Amniotic epithelial cell (primary cell): ENCODE measurements around the gene ATP9A.
"Not testable (repeated sequence)": the region's sequence is repeated elsewhere in the genome, so short reads cannot be mapped to it uniquely, and the experiment has no call there.

Source experiments
- DNase-seq: peaks from one replicate; pipeline ENCODE4 v3.0.0-alpha.2; 2010; ENCODE audit warnings: low read depth

The ATP9A gene

DNA sequence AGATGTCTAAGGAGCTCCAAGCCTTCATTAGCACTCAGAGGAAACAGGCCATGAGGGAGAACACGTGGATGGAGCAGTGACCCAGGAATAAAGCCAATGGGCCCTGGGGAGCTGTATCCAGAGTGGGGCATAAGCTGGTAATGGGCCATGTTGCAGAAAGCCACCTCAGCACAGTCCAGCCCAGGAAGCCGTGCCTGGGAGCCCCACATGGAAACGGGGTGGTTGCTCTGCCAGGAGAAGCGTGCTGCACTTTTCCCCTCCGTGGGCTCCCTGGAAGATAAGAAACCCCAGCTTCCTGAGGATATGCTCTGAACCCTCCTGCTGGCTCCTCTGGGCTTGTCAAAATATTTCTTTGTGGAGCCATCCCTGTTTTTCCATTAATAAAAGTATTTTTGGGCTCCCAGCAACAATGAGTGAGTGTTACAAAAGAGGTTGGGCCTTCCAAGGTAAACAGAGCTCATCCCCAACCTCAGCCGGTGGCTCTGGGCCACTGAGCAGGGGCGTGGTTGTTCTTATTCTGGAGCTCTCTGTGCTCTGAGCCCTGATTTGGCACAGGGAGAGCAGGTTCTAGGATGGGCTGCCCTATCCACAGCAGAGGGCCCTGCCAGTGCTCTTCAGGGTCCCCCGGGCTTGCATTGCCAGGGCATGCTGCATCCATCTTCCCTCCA, 194.5 kb downstream of the ATP9A start:
- DNase-seq: no peak

GRCh38 chr20:51571460-51571794, 196.8 kb downstream of the ATP9A start:
- no peak for DNase-seq

DNA sequence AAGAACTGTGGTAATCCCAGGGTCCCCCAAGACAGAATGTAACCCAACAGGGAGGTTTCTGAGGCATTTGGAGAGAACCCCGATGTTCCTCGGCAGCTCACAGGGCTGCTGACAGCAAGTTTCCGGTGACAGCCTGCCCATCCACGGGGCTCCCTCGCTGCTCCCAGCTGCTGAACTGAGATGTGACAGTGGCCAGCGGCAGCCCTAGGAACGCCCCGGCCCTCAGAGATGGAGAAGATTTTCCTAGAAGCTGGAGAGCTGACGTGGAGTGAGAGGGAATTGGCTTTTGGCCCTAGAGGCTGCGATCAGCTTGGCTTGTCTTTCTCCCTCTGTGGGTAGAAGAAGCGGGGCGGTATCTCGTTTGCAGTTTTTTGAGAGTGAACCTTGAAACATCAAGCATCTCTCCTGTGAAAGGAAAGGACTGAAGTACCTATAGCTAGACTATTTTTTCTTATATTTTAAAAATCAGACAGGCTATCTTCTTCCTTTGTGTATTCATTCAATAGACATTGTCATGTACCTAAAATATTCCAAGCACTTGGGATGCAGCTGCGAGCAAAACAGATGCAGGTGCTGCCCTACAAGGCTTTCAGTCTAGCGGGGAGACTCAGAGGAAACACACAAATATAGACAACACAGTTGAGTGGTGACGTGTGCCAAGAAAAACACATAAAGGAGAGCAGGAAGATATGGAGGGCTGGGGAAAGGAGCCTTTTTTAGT, 197.3 kb downstream of the ATP9A start:
- DNase-seq: no peak

DNA sequence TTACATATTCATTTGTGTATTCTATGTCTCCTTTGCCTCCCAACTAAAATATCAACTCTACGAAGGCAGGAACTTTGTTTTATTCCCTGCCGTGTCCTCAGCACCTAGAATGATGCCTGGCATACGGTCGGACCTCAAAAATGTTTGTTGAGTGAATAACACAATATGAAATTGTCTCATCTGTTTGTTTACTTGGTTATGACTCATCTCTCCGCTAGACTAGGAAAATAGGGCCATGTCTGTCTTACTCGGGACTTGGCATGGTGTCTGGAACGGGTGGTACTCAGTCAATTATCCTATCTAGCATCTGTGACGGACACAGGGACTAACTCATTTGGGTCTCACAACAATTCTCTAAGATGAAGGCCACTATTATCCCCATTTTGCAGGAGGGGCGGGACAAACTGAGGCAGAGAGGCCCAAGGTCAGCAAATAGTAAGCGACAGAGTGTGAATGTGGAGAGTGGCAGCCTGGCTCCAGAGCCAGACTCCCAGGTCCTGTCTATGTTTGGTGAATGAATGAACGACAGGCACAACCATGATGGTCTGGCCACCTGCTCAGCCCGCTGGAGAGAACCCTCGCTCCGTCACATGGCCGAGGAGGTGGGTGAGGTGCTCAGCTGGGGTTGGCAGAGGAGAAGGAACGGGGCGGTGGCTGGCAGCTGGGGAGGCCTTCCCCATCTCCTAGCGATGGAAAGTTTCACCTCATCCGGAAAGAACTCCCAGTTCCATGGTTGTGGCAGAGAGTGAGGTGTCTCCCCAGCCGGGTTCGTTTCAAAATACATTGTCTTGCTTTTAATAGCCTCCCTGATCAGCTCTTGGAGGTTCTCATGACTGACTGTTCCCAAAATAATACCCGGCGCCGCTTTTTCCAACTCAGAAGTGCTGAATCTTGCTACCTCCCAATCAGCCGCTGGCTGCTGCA, 198.1 kb downstream of the ATP9A start:
- DNase-seq: peak; percentile 27

DNA sequence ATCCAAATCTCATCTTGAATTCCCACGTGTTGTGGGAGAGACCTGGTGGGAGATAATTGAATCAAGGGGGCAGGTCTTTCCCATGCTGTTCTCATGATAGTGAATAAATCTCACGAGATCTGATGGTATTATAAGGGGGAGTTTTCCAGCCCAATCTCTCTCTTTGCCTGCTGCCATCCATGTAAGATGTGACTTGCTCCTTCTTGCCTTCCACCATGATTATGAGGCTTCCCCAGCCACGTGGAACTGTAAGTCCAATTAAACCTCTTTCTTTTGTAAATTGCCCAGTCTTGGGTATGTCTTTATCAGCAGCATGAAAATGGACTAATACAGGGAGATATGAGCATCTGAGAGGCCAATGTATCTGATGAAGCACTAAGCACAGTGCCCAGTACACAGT, 199.7 kb downstream of the ATP9A start:
- not testable (repeated sequence) for DNase-seq

GRCh38 chr20:51567622-51568021, 200.6 kb downstream of the ATP9A start:
- no peak for DNase-seq

DNA sequence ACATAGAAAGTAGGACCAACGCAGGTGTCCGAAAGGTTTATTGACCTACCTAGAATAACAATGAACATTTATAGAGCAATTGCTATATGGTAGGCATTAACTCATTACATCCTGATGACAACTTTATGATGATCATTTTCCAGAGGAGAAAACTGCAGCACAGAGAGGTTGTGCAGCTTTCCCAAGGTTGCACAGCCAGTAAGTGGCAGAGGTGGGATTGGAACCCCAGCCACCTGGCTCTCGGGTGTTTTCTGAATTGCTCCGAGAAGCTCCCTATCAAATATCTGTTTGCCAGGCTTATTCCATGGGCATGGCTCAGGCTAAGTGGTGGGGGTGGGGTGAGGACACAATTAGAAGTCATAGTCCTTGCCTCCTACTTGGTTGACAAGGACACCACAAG, 201.6 kb downstream of the ATP9A start:
- no peak for DNase-seq

DNA sequence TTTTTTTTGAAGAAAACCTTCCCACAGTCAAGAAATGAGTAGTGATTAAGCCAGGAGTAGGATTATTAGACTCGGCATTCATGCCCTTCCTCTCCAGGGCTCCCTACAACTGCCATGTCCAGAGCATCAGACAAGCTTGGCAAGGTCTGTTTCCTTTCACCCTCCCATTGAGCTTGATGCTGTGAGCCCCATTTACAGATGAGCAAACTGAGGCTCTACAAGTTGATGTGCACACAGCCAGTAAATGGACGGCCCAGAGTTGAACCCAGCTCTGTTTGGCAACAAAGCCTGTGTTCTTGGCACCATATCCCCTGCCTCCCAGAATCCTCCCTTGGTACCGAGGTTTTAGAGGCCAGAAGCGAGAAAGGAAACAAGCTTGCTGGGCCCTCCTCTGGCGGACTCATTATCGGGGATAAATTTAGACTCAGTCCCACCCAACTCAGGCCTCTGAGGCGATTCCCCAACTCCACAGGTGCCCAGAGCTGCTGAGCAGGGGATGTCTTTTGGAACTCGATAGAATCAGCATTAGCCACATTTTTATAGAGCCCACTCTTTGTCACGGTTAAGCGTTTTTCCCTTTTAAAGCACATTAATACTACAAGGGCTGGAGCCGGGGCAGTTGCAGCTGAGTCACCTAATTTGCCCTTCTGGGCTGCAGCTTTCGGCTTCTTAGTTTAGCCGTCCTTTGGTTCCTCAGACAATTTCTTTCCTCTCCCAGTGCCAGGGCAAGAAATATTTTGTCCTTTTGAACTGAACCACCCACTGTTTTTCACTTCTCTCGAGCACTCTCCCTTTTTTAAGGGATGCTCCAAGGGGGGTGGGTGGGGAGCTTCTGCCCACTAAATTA, 202.7 kb downstream of the ATP9A start:
- no peak for DNase-seq

DNA sequence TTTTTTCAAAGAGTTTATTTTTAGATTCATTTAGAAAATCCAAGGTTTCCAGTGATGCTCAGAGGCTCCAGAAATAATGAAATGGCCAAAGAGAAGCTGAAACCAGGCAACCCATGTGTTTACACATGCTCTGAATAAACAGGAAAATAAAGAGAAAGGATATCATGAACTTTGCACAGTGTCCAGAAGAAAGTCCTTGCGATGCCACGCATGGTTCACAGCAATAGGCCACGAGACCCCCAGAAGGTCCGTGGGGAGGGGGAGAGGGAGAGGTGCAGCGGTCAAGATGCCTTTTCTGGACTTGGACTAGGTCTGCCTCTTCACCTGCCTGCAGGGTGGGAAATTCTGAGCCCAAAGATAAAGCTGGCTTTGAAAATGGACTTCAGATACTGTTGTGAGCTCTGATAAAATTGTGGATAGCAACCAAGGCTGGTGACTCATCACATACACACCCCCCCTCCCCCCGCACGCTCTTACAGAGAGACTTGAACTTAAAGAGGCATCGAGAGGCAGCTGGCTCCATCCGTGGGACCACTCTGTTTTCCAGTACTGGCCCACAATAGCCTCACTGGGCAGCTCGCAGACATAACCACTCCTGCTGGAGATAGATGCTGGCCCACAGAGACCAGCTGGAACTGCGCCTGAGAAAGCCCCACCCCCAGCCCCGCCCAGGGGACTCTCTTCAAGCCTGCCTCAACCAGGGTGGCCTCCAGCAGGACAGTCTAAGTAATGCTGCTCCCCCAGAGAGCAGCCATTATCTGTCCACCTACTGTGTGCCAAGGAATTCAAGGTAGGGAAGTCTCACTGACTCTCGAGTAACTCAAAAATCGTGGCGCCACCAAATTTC, 204.5 kb downstream of the ATP9A start:
- peak; percentile 80 for DNase-seq

DNA sequence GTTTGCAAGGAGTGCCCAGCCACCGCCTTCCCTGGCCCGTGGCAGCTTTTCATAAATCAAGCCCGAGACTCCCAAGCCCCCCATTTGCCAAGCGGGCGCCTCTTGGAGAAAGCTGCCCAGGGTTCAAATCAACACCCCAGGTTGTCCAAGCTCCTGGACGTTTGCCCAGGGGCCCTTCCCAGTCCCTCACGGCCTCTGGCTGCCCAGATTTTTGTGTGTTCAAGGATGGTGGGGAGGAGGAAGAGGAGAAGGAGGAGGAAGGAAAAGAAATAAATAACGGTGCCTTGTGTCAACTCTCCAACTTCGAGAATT, 205.1 kb downstream of the ATP9A start:
- no peak for DNase-seq

DNA sequence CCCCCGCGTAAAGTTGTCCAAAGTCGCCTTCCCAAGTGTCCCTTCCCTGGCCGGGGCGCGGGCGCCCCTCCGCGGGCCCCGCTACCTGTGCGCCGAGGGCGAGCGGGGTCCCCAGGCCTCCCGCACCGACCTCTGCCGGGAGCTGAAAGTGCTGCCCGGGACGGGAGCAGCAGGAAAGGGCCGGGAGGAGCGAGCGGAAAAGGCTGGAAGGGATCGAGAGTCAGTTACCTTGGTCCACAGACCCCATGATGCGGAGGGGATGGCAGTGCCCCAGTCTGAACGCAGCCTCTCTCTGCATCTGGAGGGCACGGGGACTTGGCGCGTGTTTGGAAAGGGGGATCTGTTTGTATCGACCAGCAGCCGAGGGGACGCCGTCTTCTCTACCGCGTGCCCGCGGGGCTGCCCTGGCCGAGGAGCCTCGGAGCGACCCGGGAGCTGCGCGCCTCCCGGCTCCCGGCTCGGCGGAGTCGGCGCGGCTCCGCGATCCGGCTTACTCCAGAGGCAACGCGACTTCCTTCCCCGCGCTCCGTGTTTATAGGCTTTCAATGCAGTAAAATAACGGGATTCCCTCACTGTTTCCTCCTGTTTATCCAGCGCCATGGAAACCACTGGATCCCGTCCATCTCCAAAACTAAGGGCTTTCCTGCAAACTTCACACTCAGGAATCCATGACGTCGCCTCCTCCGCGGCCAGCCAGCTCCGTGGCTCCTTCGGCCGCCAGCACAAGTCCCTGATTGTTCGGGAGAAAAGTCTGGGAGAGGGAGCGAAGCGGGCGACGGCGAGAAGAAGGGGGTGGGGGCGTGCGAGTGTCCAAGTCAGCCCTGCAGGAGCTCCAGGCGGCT, 205.6 kb downstream of the ATP9A start:
- DNase-seq: peak; percentile 83

DNA sequence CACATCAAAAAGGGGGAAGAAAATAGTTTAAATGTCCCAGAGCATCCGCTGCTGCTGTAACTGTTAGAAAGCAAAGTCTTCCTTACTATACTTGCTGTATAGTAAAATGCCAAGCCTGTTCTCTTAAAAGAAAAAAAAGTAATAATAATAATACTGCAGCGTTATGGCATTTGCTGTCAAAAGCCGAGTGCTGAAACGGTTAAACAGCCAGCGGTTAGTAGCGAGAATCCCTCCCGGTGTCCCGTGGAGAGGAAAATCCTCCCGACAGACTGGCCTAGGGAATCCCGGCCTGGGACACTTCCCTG, 206.2 kb downstream of the ATP9A start:
- DNase-seq: peak; percentile 13

DNA sequence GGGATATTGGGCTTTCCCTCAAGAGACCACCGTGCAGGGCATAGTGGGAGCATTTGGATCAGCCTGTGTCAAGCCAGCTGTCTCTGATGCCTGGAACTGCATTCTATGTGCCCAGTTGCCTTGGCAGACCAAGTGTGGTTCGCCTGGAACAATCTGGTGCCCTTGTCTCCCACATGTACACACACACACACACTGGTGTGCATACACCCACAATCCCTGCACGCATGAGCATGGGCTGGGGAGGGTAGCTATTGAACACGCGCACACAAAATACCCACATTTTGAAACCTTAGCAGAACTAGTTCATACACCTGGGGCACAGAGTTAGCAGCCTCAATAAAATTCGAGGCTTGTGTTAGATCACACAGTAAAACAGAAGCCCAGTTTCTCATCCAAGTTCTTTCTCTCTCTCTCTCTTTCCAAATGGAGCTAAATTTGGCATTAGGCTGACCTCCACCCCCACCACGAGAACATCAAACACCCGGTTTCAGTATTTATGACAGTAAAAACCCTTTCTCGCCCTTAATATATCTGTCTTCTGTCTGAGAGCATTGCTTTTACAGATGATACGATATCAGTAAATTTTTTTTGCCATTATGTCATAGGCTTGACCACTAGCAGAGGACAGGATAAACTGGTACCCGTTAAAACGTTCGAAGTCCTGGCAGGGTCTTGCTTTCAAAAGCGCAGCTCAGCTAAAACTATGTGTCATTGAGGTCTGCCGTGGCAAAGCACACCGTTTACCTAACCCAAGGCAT, 207.5 kb downstream of the ATP9A start:
- DNase-seq: peak; percentile 27

DNA sequence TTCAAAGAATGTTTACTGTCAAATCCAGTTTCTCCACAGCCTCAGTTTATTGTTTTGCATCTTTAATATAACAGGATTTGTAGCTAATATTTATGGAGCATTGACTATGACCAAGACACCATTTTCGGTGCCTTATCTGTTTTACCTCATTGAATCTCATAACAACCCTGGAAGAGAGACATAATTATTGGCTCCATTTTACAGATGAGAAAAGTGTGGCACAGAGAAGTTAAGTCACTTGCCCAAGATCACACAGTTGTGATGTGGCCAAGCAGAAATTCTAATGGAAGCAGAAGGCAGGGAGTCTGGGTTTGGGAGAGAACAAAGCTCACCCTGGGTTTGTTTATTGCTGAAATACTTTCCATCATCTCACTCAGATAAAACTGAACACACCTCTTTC, 208.1 kb downstream of the ATP9A start:
- no peak for DNase-seq

- DNase-seq: peak; percentile 44
Observed at GRCh38 chr20:51554538-51555165, 213.5 kb downstream of the ATP9A start.

DNA sequence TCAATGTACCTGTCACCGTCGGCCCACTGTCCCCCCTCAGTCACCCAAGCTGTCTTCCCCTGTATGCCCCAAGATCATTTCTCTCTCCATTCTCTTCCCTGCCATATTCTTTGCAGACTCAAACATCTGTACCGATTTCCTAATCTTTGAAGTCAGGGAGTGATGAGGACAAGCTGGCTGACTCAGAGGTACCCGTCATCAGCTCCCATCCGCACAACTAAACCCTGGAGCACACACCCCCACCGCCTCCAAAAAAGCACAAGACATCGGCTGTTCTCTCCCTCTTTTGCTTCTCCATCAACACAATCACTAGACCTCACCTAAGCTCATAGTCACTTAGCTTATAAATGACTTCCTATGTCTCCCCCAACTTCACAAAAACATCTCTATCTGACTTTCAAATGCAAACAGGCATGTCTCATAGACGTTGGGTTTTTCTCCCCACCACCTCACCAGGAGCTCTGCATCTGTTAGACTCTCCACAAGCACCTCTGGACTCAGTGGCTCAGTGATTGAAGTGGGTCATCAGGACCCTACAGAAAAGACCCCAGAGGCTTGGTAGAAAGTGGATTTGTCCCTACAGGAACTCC, 214.2 kb downstream of the ATP9A start:
- no peak for DNase-seq

GRCh38 chr20:51551186-51551585, 217.0 kb downstream of the ATP9A start:
- DNase-seq: no peak

DNA sequence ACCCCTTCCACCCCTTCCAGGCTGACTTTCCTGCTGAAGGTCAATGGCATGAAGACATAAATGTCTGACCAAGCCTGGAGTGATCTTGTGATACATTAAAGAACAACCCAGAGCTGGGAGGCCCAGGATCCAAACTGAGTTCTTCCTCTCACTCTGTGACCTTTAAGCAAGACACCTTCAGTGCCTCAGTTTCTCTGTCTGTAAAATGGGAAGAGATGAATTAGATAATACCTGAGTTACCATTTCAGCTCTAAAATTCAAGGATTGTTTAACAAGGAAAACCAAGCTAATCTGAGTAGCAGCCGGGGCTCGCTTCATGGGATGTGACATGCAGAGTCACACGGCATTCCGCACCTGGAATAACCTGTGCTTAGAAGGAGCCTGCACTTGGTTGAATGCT, 218.7 kb downstream of the ATP9A start:
- DNase-seq: no peak

DNA sequence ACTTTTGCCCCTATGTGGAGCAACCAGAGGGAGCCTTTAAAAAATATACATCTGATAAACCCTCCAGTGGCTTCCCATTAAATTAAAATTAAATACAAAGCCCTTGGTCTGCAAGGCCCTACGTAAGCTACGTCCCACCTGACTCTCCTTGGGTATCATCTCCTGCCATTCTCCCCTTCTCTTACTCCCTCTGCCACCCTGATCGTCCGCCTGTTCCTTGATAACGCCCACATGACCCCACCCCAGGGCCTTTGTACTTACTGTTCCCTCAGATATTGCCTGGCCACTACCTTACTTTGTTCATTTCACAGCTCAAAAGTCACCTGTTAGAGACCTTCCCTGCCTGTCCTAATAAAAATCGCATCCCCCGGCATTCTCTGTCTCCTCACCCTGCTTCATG, 220.2 kb downstream of the ATP9A start:
- no peak for DNase-seq
